Measurements from ENCODE around the gene GFOD1. TPM values are rescaled to one million over a fixed set of nuclear protein-coding genes. Genes with fewer than 3 reads are reported as not detected.

GFOD1 gene
- 1 to 10 TPM; 5.2 to 7.6 (median 6.3) TPM for polyA plus RNA-seq (ENCODE audit: insufficient read depth in 1 of 5, insufficient read length in 5 of 5, low replicate concordance in 1 of 5)
- long read RNA-seq, donor 1, full-length matches to known transcripts, result 3 of 3 reads
- long read RNA-seq, donor 1, partial matches to known transcripts, result 0 of 3 reads
- long read RNA-seq, donor 1, other reads (novel, unspliced or antisense), result 0 of 3 reads
- long read RNA-seq, donor 2, result 0 reads
- long read RNA-seq, donor 3, full-length matches to known transcripts, result 2 of 2 reads
- long read RNA-seq, donor 3, partial matches to known transcripts, result 0 of 2 reads
- long read RNA-seq, donor 3, other reads (novel, unspliced or antisense), result 0 of 2 reads
- long read RNA-seq, donor 4, full-length matches to known transcripts, result 2 of 2 reads
- long read RNA-seq, donor 4, partial matches to known transcripts, result 0 of 2 reads
- long read RNA-seq, donor 4, other reads (novel, unspliced or antisense), result 0 of 2 reads
- long read RNA-seq, donor 5, full-length matches to known transcripts, result 3 of 3 reads
- long read RNA-seq, donor 5, partial matches to known transcripts, result 0 of 3 reads
- long read RNA-seq, donor 5, other reads (novel, unspliced or antisense), result 0 of 3 reads
- long read RNA-seq, donor 6, full-length matches to known transcripts, result 4 of 4 reads
- long read RNA-seq, donor 6, partial matches to known transcripts, result 0 of 4 reads
- long read RNA-seq, donor 6, other reads (novel, unspliced or antisense), result 0 of 4 reads
- long read RNA-seq, donor 7, full-length matches to known transcripts, result 4 of 4 reads
- long read RNA-seq, donor 7, partial matches to known transcripts, result 0 of 4 reads
- long read RNA-seq, donor 7, other reads (novel, unspliced or antisense), result 0 of 4 reads
- long read RNA-seq, donor 8, full-length matches to known transcripts, result 1 of 1 reads
- long read RNA-seq, donor 8, partial matches to known transcripts, result 0 of 1 reads
- long read RNA-seq, donor 8, other reads (novel, unspliced or antisense), result 0 of 1 reads

DNA sequence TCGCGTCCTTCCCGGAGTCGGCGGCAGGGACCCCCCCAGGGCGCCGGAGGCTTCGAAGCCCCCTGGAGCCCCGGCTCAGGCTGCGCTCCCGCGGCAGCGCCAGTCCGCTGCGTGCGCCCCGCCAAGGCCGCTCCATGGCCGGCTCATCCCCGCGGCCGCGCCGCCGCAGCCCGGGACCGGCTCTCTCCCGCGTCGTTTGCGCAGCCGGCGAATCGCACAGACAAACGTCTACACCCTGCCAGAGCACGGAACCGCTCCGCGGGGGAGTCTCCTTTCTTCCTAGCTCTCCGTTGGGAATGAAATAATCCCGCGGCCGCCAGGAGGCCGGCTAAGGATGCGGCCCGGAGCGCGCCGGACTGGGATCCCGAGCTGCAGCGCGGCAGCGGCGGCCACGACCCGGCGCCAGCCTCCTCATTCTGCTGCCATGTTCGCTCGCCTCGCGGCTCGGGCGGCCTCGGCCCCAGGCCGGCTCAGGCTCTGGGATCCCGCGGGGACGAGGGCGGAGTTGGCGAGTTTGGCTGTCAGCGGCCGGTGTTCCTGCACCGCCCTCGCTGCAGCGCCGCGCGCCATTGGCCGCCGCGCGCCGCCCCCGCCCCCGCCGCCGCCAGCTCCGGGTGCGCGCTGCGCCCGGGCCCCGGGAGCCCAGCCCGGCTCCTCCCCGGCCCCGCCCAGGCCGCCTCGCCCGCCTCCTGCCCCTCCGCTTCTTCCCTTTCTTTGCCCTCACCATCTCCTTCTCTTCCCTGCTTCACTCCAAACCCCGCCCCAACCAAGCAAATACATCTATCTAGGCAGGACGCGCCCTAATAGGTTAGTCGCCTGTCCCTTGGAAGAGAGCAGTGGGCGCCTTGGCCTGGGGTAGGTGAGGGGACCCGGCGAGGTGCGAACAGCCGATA lies at the start of gene GFOD1:
Gene GFOD1 (minus strand): TSS at position 479 of the 893 bp plus-strand sequence. CDS start 710 bp downstream, outside the sequence.
- peak; percentile 82 to 86 for DNase-seq

- DNase-seq, result no peak
These were observed 49.6 kb upstream of the GFOD1 start for GRCh38 chr6:13536796-13537526.

DNA sequence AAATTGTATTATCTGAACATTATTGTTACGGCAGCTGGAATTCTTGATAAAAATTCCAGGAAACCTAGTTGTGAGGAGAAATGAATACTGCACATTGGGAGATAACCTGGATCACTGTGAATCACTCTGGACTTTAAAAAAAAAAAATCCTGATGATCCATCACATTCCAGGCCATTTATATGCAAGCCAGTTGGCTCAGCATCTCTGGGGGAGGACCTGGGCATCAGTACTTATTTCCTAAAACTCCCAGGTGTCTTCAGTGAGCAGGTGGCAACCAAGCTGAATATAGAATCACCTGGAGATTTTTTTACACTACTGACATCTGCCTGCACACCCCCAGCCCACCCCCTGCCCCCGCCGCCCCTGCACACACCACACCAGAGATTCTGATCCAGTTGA lies 47.9 kb upstream of the GFOD1 start:
- no peak for DNase-seq

GRCh38 chr6:13534536-13534935 lies 47.1 kb upstream of the GFOD1 start:
- no peak for DNase-seq

GRCh38 chr6:13531956-13532355 lies 44.6 kb upstream of the GFOD1 start:
- no peak for DNase-seq

GRCh38 chr6:13528777-13529343 lies 41.5 kb upstream of the GFOD1 start:
- DNase-seq, result no peak

DNA sequence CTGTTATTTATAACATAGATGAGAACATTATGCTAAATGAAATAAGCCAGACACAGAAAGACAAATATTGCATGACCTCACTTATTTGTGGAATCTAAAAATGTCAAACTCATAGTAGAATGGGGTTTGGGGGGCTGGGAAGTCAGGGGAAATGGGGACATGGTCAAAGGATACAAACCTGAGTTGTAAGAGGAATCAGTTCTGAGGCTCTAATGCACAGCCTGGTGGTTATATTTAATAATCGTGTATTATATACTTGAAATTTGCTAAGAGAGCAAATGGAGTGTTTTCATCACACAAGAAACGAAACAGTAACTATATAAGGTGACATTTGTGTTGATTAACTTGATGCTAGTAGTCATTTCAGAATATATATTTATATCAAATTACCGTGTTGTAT lies 40.8 kb upstream of the GFOD1 start:
- DNase-seq, result no peak

GRCh38 chr6:13527671-13528056 lies 40.3 kb upstream of the GFOD1 start:
- no peak for DNase-seq

GRCh38 chr6:13526727-13527670 lies 39.6 kb upstream of the GFOD1 start:
- no peak for DNase-seq

GRCh38 chr6:13526357-13526726 lies 38.9 kb upstream of the GFOD1 start:
- no peak for DNase-seq

DNA sequence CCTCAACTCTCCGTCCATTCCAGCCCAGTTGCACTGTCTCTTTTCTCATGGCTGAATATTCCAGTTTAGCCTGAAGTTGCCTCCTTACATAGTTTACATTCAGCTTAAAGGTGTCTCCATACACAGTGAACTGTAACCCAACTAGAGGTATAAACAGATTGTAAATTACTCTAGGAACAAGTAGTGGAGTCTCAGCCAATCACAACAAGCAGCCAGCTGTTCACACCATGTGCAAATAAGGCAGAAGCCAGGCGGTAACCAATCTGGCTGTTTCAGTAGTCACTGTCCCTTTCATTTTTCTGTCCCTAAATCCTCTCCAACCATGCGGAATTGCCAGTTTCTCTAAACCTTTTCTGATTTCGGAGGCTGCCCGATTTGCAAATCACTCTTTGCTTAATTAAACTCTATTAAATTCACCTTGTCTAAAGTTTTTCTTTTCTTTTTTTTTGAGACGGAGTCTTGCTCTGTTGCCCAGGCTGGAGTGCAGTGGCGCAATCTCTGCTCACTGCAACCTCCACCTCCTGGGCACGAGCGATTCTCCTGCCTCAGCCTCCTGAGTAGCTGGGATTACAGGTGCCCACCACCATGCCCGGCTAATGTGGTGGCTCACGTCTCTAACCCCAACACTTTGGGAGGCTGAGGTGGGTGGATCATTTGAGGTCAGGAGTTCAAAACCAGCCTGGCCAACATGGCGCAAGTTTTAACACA lies 37.6 kb upstream of the GFOD1 start:
- DNase-seq, result no peak

DNA sequence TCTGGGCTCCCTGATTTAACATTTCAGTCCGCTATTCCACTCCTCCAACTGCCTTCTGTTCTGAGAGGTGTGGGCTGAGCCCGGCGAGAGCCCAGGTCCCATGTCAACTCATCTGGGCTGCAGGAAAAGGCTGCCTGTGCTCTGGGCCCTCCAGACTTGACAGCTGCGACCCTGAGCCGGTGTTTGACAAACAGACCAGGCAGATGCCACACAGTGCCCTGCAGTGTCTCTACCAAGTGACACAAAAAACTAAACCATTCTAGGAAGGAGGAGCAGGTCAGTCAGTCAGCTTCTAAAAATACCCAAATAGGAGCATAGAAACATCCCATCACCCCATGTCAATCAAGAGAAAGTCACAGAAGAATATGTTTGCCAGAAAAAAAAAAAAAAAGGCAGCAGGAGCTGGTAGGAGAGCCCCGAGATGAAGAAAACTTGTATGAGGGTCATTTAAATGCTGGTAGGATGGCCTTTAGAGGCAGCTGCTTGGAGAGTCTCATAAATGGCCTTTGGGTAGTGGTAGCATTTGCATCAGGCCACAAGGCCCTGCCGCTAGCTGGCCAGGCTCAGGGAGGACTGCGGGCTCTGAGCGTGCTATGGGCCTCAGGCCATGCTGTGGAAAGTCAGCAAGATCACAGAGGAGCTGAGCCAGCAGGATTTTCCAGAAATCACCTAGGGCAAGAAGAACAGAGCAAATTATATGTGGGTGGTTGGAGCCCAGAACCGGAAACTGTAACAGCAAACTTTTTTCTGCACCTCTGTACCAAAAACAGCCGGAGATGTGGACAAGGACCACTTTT lies 36.6 kb upstream of the GFOD1 start:
- no peak for DNase-seq

DNA sequence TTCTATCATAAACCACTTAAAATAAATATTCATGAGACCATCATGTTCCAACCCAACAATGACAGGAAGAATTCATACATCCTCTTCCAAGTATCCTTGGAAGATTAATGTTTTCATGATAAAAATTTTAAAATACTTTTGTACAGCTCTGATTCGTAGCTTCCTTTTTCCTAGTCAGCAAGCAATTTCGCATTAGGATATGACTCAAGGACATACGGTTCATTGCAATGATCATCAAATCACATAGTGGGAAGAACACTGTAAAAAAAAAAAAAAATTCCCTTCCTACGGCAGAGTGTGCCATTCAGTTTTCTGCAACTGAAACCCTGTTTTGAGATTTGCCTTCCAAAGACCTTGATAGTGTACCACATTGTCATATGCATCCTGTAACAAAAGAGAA lies 35.3 kb upstream of the GFOD1 start:
- no peak for DNase-seq

DNA sequence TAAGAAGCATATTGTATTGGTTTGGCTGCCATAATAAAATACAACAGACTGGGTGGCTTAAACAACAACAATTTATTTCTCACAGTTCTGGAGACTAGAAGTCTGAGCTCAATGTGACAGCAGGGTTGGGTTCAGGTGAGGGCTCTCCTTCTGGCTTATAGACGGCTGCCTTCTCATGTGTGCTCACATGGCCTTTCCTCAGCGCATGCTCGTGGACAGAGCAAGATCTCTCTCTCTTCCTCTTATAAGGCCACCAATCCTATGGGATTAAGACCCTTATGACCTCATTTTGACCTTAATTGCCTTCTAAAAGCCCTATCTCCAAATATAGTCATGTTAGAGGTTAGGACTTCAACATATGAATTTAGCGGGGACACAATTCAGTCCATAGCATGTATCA lies 32.4 kb upstream of the GFOD1 start:
- DNase-seq, result no peak

GRCh38 chr6:13517116-13517515 lies 29.7 kb upstream of the GFOD1 start:
- no peak for DNase-seq

DNA sequence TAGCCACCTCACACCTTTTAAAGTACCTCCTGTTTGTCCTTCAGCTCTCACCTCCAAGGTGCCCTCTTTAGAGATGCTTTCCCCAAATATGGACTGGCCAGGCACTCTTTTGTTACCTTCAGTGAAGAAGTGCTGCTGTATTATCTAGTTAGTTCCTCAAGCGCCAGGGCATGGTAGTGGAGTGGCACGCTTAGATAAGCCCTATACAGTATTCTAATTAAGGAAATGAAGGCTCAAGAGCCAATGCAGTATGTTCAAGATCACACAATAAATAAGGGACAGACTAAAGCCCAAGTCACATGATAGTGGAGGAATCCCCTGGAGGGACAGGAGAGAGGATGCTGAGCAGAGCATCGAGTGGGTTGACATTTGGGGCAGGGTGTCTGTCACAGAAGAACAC lies 28.5 kb upstream of the GFOD1 start:
- DNase-seq, result no peak

DNA sequence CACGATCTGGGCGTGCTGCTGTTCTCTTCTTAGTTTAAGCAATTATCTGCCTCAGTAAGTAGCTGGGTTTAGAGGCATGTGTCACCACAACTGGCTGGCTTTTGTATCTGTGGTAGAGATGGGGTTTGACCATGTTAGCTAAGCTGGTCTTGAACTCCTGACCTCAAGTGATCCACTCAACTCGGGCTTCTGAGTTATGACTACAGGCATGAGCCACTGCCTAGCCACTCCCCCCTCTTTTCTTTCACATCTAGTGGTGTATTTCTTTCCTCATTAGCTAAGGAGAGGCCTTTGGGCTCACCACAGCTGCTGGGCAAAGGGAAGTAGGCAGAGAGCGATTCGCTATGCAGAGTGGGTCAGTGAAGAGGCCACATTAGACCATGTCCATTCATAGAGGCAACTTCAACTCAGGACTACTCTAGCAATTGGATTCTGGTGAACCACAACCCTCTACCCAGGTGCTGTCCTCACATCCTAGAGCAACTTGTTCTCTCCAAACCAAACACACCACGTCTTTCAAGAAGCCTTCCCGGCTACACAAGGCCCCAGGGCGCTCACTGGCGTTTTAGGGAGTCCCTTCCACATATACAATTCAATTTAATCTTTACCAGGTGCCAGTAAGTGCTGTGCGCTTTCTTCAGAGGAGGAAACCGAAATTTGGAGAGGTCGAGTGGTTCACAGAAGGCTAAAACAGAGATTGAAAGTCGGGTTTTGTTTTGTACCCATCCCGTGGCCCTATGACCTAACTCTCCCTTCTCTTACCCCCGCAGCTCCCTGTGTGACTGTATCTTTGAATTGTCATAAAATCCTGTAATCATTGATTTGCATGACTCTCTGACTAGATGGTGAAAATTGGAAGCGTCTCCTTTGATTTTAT lies 26.5 kb upstream of the GFOD1 start:
- no peak for DNase-seq

All from right lung (tissue), 10 donors.